Progenitor cell of endocrine pancreas (in vitro differentiated cells): ENCODE data around the gene MAP3K10. TPM values are rescaled to one million over a fixed set of nuclear protein-coding genes. Genes with fewer than 3 reads are reported as not detected.

Experiments used
- DNase-seq: peaks from one replicate; pipeline ENCODE4 v3.0.0; 2021; ENCODE audit warnings: low spot score; ENCODE audit not compliant: unreplicated experiment
- H3K27ac Mint-ChIP-seq: 2 replicates; pipeline ENCODE4 v1.8.0; 2021; ENCODE audit warnings: mild to moderate bottlenecking, moderate library complexity, mixed read lengths
- H3K27me3 Mint-ChIP-seq: 2 replicates; pipeline ENCODE4 v1.8.0; 2021; ENCODE audit warnings: mixed read lengths
- H3K36me3 Mint-ChIP-seq: 2 replicates; pipeline ENCODE4 v1.8.0; 2022; ENCODE audit warnings: mixed read lengths; ENCODE audit not compliant: insufficient read depth
- H3K4me1 Mint-ChIP-seq: 2 replicates; pipeline ENCODE4 v1.8.0; 2021; ENCODE audit warnings: low read depth, mixed read lengths
- H3K4me3 Mint-ChIP-seq: 2 replicates; pipeline ENCODE4 v1.8.0; 2021; ENCODE audit warnings: low read depth, mild to moderate bottlenecking, moderate library complexity, mixed read lengths
- H3K9me3 Mint-ChIP-seq: 2 replicates; pipeline ENCODE4 v1.8.0; 2021; ENCODE audit warnings: low read depth, mixed read lengths
- CTCF ChIP-seq: fragments of 200-600 bp; sonication (generic); IDR thresholded peaks from one replicate; pipeline ENCODE4 v1.5.0; 2021; ENCODE audit warnings: antibody characterized with exemption, mild to moderate bottlenecking; ENCODE audit not compliant: unreplicated experiment
- total RNA-seq: library from RNA; stranded (reverse); gene quantifications from 2 replicates; pipeline ENCODE4 v1.2.1, GENCODE V29; 2021

Gene MAP3K10
- total RNA-seq, 1 donor from 2014 or later: 35.3 TPM

GRCh38 chr19:40251991-40252390 lies 60.8 kb downstream of the MAP3K10 start:
- TF ChIP-seq CTCF: no peak
- Mint-ChIP-seq H3K36me3 (peaks cover 25% of the 10 kb centered on the region), H3K4me3 (no peak overlapping the region), H3K9me3 (no peaks in the 10 kb centered on the region), H3K27ac (no peak overlapping the region), H3K4me1 (peaks cover 21% of the 10 kb centered on the region), H3K27me3 (no peaks in the 10 kb centered on the region)
- no peak for DNase-seq

- Mint-ChIP-seq H3K36me3 (peaks cover 25% of the 10 kb centered on the region), H3K27me3 (no peaks in the 10 kb centered on the region), H3K4me1 (peaks cover 21% of the 10 kb centered on the region), H3K9me3 (no peaks in the 10 kb centered on the region), H3K27ac (no peak overlapping the region), H3K4me3 (no peak overlapping the region)
- no peak for TF ChIP-seq CTCF
- no peak for DNase-seq
Measured at GRCh38 chr19:40252395-40252794, 61.2 kb downstream of the MAP3K10 start.

GRCh38 chr19:40253611-40254092 lies 62.4 kb downstream of the MAP3K10 start:
- TF ChIP-seq CTCF: no peak
- H3K27me3 Mint-ChIP-seq: no peaks in the 10 kb centered on the region
- no peaks in the 10 kb centered on the region for H3K9me3 Mint-ChIP-seq
- peaks cover 21% of the 10 kb centered on the region for H3K4me1 Mint-ChIP-seq
- H3K36me3 Mint-ChIP-seq: peaks cover 25% of the 10 kb centered on the region
- no peak overlapping the region for H3K4me3 Mint-ChIP-seq
- no peak overlapping the region for H3K27ac Mint-ChIP-seq
- no peak for DNase-seq

GRCh38 chr19:40254714-40255418 lies 63.6 kb downstream of the MAP3K10 start:
- H3K4me3 Mint-ChIP-seq: no peak overlapping the region
- peak overlapping the region; percentile 76 for H3K27ac Mint-ChIP-seq

GRCh38 chr19:40255619-40256166 lies 64.5 kb downstream of the MAP3K10 start:
- Mint-ChIP-seq H3K4me1 (peaks cover 21% of the 10 kb centered on the region), H3K27me3 (no peaks in the 10 kb centered on the region), H3K4me3 (no peak overlapping the region), H3K27ac (peak overlapping the region; percentile 26), H3K36me3 (peaks cover 24% of the 10 kb centered on the region), H3K9me3 (no peaks in the 10 kb centered on the region)
- DNase-seq: no peak
- no peak for TF ChIP-seq CTCF

More at GRCh38 chr19:40254714-40255418, 63.6 kb downstream of the MAP3K10 start:
- H3K4me1 Mint-ChIP-seq: peaks cover 21% of the 10 kb centered on the region
- DNase-seq: no peak
- no peak for TF ChIP-seq CTCF
- H3K27me3 Mint-ChIP-seq: no peaks in the 10 kb centered on the region
- peaks cover 25% of the 10 kb centered on the region for H3K36me3 Mint-ChIP-seq
- no peaks in the 10 kb centered on the region for H3K9me3 Mint-ChIP-seq
